Measurements from ENCODE around the gene DDX3X.

The DDX3X gene

DNA sequence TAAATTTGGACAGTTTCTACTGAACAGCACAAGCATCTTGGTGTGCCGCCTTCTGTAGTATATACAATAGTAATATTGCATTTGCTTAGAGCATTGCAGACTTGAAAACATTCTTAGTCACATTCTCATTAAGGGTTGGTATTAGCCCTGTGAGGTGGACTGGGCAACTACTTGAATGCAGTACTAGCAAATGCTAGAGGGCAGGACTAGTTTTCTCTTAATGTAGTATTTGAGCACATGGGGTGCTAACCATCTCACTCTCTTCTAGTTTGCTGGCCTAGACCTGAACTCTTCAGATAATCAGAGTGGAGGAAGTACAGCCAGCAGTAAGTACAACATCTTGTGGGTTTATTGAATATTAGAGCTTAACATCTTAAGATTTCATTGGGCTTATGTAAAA, 3.2 kb downstream of the DDX3X start:
- Histone ChIP-seq H3K9ac (no peak overlapping the region), H3K36me3 (ENCODE audit: insufficient read depth) (no peaks in the 10 kb centered on the region; the same call in 1 of the 2 replicates), H4K20me1 (ENCODE audit: insufficient read depth) (peaks cover 67% of the 10 kb centered on the region), H3K4me3 (IDR thresholded peaks at IDR 0.05; ENCODE audit: insufficient read depth, low read depth, low read length) (no peak overlapping the region), H2AFZ (ENCODE audit: low read depth) (no peak overlapping the region), H3K79me2 (ENCODE audit: insufficient read depth, low read depth) (peaks cover 79% of the 10 kb centered on the region), H3K4me2 (peak overlapping the region; percentile 100), H3K27ac (no peak overlapping the region), H3K27me3 (ENCODE audit: insufficient read depth, low read depth) (no peaks in the 10 kb centered on the region), H3K4me1 (ENCODE audit: low read depth, poor library complexity, severe bottlenecking) (peaks cover 31% of the 10 kb centered on the region)
- no peak for TF ChIP-seq CTCF (conservative IDR thresholded peaks at IDR 0.05; ENCODE audit: low read depth, low read length)

GRCh38 chrX:41338436-41338835, 4.5 kb downstream of the DDX3X start:
- Histone ChIP-seq H2AFZ (ENCODE audit: low read depth) (no peak overlapping the region), H4K20me1 (ENCODE audit: insufficient read depth) (peaks cover 67% of the 10 kb centered on the region), H3K4me1 (ENCODE audit: low read depth, poor library complexity, severe bottlenecking) (peaks cover 28% of the 10 kb centered on the region), H3K36me3 (ENCODE audit: insufficient read depth) (peaks cover 9% of the 10 kb centered on the region; the same call in 1 of the 2 replicates), H3K27me3 (ENCODE audit: insufficient read depth, low read depth) (no peaks in the 10 kb centered on the region), H3K4me2 (no peak overlapping the region; the same call in 1 of the 2 replicates), H3K79me2 (ENCODE audit: insufficient read depth, low read depth) (peaks cover 88% of the 10 kb centered on the region), H3K9ac (no peak overlapping the region), H3K27ac (no peak overlapping the region), H3K4me3 (IDR thresholded peaks at IDR 0.05; ENCODE audit: insufficient read depth, low read depth, low read length) (no peak overlapping the region)
- no peak for TF ChIP-seq CTCF (conservative IDR thresholded peaks at IDR 0.05; ENCODE audit: low read depth, low read length)

GRCh38 chrX:41339148-41339547, 5.2 kb downstream of the DDX3X start:
- Histone ChIP-seq H3K27ac (no peak overlapping the region), H2AFZ (ENCODE audit: low read depth) (no peak overlapping the region), H3K9ac (no peak overlapping the region), H3K79me2 (ENCODE audit: insufficient read depth, low read depth) (peaks cover 94% of the 10 kb centered on the region), H3K36me3 (ENCODE audit: insufficient read depth) (peaks cover 16% of the 10 kb centered on the region; the same call in 1 of the 2 replicates), H3K27me3 (ENCODE audit: insufficient read depth, low read depth) (no peaks in the 10 kb centered on the region), H4K20me1 (ENCODE audit: insufficient read depth) (peaks cover 67% of the 10 kb centered on the region), H3K4me1 (ENCODE audit: low read depth, poor library complexity, severe bottlenecking) (peaks cover 28% of the 10 kb centered on the region), H3K4me2 (no peak overlapping the region), H3K4me3 (IDR thresholded peaks at IDR 0.05; ENCODE audit: insufficient read depth, low read depth, low read length) (no peak overlapping the region)
- TF ChIP-seq CTCF (conservative IDR thresholded peaks at IDR 0.05; ENCODE audit: low read depth, low read length): no peak

DNA sequence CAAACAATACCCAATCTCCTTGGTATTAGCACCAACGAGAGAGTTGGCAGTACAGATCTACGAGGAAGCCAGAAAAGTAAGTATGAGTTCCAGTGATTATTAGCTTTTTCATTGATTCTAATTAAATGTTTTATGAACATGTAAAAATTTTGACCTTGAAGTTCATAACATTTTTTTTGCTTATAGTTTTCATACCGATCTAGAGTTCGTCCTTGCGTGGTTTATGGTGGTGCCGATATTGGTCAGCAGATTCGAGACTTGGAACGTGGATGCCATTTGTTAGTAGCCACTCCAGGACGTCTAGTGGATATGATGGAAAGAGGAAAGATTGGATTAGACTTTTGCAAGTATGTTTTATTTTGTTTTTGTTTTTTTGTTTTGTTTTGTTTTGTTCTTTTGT, 10.1 kb downstream of the DDX3X start:
- H3K27ac ChIP-seq: no peak overlapping the region
- H3K9ac ChIP-seq: no peak overlapping the region
- no peak for TF ChIP-seq CTCF (conservative IDR thresholded peaks at IDR 0.05; ENCODE audit: low read depth, low read length)
- H3K36me3 ChIP-seq (ENCODE audit: insufficient read depth): peaks cover 40% of the 10 kb centered on the region; the same call in 1 of the 2 replicates
- no peaks in the 10 kb centered on the region for H3K27me3 ChIP-seq (ENCODE audit: insufficient read depth, low read depth)
- H2AFZ ChIP-seq (ENCODE audit: low read depth): no peak overlapping the region
- H3K4me2 ChIP-seq: no peak overlapping the region
- peaks cover 29% of the 10 kb centered on the region for H4K20me1 ChIP-seq (ENCODE audit: insufficient read depth)
- peaks cover 52% of the 10 kb centered on the region for H3K79me2 ChIP-seq (ENCODE audit: insufficient read depth, low read depth)
- H3K4me1 ChIP-seq (ENCODE audit: low read depth, poor library complexity, severe bottlenecking): peaks cover 4% of the 10 kb centered on the region
- H3K4me3 ChIP-seq (IDR thresholded peaks at IDR 0.05; ENCODE audit: insufficient read depth, low read depth, low read length): no peak overlapping the region
